ENCODE results near the gene TMEM223.

Gene TMEM223

DNA sequence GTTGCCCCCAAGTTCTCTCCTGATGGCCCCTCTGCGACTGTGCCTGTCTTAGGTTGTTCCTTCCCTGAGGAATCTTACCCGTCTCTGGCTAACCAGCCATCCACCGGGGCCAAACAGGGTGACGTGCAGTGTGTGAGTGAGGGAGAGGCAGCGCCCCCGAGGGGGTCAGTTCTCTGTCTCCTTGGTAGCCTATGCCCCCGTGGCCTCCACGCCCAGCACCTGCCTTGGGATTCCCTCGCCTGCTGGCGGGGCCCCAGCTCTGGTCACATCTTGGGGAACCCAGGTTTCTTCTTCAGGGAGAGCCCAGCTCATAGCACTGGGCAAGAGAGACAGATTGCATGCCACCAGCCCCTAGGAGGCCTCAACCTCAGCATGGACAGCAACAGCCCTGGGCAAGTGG lies 7.7 kb upstream of the TMEM223 start:
- Histone ChIP-seq H3K4me3 (ENCODE audit: low read length) (no peak overlapping the region), H3K36me3 (ENCODE audit: control insufficient read depth, insufficient read depth, low read length) (peaks cover 32% of the 10 kb centered on the region), H3K27ac (ENCODE audit: low read length) (no peak overlapping the region), H3K9me3 (ENCODE audit: control insufficient read depth, insufficient read depth, low read length) (no peaks in the 10 kb centered on the region), H3K27me3 (ENCODE audit: control insufficient read depth, insufficient read depth, low read length) (no peaks in the 10 kb centered on the region), H3K4me1 (ENCODE audit: control insufficient read depth, insufficient read depth, low read length) (no peaks in the 10 kb centered on the region)
- no peak for DNase-seq (ENCODE audit: low read depth, low spot score)
- no CpG with 5 or more reads among the region's 10 CpGs for WGBS (ENCODE audit: insufficient coverage, insufficient read length)

DNA sequence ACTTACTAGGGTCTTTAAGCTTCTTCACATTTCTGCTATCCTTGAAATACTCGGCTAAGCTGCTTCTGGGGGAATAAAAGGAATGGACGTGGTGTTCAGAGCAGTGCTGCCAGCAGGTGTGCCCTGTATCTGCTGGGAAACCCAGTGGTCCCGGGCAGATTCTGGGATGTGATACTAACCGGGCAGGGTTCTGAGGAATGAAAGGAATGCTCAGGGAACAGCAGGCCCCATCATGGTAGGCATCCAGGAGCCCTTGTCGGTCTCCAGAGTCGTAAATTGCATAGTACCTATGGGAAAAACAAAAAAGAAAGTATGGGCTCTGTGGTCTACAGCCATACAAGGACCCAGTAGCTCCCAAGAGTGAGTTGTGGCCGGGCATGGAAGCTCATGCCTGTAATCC lies 4.5 kb upstream of the TMEM223 start:
- no peaks in the 10 kb centered on the region for H3K27me3 ChIP-seq (ENCODE audit: control insufficient read depth, insufficient read depth, low read length)
- DNase-seq (ENCODE audit: low read depth, low spot score): no peak
- peaks cover 32% of the 10 kb centered on the region for H3K36me3 ChIP-seq (ENCODE audit: control insufficient read depth, insufficient read depth, low read length)
- WGBS (ENCODE audit: insufficient coverage, insufficient read length): no CpG with 5 or more reads among the region's 7 CpGs
- H3K4me1 ChIP-seq (ENCODE audit: control insufficient read depth, insufficient read depth, low read length): peaks cover 1% of the 10 kb centered on the region; the same call in 1 of the 2 replicates
- no peaks in the 10 kb centered on the region for H3K9me3 ChIP-seq (ENCODE audit: control insufficient read depth, insufficient read depth, low read length)
- H3K27ac ChIP-seq (ENCODE audit: low read length): no peak overlapping the region
- no peak overlapping the region for H3K4me3 ChIP-seq (ENCODE audit: low read length)

DNA sequence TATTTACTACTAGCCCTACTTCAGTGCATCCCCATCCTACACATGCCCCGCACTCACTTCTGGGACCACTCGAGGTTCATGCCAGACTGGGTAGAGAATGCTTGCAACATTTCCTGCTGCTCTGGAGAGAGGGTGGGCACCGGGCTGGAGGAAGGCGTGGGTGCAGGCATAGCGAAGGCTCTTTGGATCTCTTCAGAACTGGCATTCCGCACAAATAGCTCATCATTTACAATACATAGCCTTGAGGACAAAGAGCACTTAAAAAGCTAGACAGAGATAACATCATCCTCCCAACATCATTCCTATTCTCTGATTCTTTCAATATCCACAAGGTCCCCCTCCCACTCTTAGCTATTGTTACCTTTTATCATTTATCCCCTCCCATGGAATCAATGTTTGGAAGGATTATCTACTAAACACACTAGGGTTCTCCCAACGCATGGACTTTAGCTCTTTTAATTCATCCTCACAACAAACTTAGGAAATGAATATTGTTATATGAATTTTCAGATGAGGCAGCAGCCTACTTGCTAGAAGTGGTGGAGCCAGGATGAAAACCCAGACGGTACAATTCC lies 2.5 kb upstream of the TMEM223 start:
- Histone ChIP-seq H3K27ac (ENCODE audit: low read length) (no peak overlapping the region), H3K36me3 (ENCODE audit: control insufficient read depth, insufficient read depth, low read length) (peaks cover 20% of the 10 kb centered on the region; the same call in 1 of the 2 replicates)
- WGBS (ENCODE audit: insufficient coverage, insufficient read length): no CpG with 5 or more reads among the region's 8 CpGs

DNA sequence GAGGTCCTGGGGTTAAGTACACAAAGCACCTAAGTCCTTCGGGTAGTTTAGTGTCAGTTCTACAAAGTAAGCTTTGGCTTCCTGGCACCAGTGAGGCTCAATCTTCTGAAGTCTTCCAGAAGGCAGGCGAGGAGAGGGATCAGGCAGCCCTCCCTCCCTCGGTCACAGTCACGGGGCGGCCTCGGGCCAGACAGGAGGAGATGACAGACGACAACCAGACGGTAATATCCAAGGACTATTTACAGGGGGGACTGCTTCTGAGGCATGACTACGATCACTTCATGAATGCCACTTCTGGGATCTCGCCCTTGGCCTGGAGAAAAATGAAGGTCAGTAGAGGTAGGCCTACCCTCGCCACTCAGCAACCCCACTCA lies 383 bp upstream of the TMEM223 start:
- no peak overlapping the region; the same call in 1 of the 2 replicates for H3K4me3 ChIP-seq (ENCODE audit: low read length)
- no peak for DNase-seq (ENCODE audit: low read depth, low spot score)
- WGBS (ENCODE audit: insufficient coverage, insufficient read length): no CpG with 5 or more reads among the region's 11 CpGs
- peaks cover 17% of the 10 kb centered on the region; the same call in 1 of the 2 replicates for H3K36me3 ChIP-seq (ENCODE audit: control insufficient read depth, insufficient read depth, low read length)
- H3K9me3 ChIP-seq (ENCODE audit: control insufficient read depth, insufficient read depth, low read length): no peaks in the 10 kb centered on the region
- no peak overlapping the region for H3K27ac ChIP-seq (ENCODE audit: low read length)
- no peaks in the 10 kb centered on the region for H3K27me3 ChIP-seq (ENCODE audit: control insufficient read depth, insufficient read depth, low read length)
- peaks cover 1% of the 10 kb centered on the region; the same call in 1 of the 2 replicates for H3K4me1 ChIP-seq (ENCODE audit: control insufficient read depth, insufficient read depth, low read length)

More for the DNA sequence above, 2.5 kb upstream of the TMEM223 start:
- no peak overlapping the region for H3K4me3 ChIP-seq (ENCODE audit: low read length)
- H3K27me3 ChIP-seq (ENCODE audit: control insufficient read depth, insufficient read depth, low read length): no peaks in the 10 kb centered on the region
- DNase-seq (ENCODE audit: low read depth, low spot score): no peak
- H3K9me3 ChIP-seq (ENCODE audit: control insufficient read depth, insufficient read depth, low read length): no peaks in the 10 kb centered on the region
- H3K4me1 ChIP-seq (ENCODE audit: control insufficient read depth, insufficient read depth, low read length): peaks cover 1% of the 10 kb centered on the region; the same call in 1 of the 2 replicates

GRCh38 chr11:62789576-62789975 lies 2.2 kb downstream of the TMEM223 start:
- no peak overlapping the region for H3K27ac ChIP-seq (ENCODE audit: low read length)
- no peak for DNase-seq (ENCODE audit: low read depth, low spot score)
- no peaks in the 10 kb centered on the region for H3K9me3 ChIP-seq (ENCODE audit: control insufficient read depth, insufficient read depth, low read length)
- WGBS (ENCODE audit: insufficient coverage, insufficient read length): no CpG with 5 or more reads among the region's 3 CpGs
- H3K4me3 ChIP-seq (ENCODE audit: low read length): no peak overlapping the region
- H3K4me1 ChIP-seq (ENCODE audit: control insufficient read depth, insufficient read depth, low read length): peaks cover 1% of the 10 kb centered on the region; the same call in 1 of the 2 replicates
- H3K27me3 ChIP-seq (ENCODE audit: control insufficient read depth, insufficient read depth, low read length): no peaks in the 10 kb centered on the region
- H3K36me3 ChIP-seq (ENCODE audit: control insufficient read depth, insufficient read depth, low read length): peaks cover 11% of the 10 kb centered on the region; the same call in 1 of the 2 replicates

- no peaks in the 10 kb centered on the region for H3K9me3 ChIP-seq (ENCODE audit: control insufficient read depth, insufficient read depth, low read length)
- H3K27me3 ChIP-seq (ENCODE audit: control insufficient read depth, insufficient read depth, low read length): no peaks in the 10 kb centered on the region
- no peak for DNase-seq (ENCODE audit: low read depth, low spot score)
- H3K36me3 ChIP-seq (ENCODE audit: control insufficient read depth, insufficient read depth, low read length): peaks cover 8% of the 10 kb centered on the region; the same call in 1 of the 2 replicates
- WGBS (ENCODE audit: insufficient coverage, insufficient read length): no CpG with 5 or more reads among the region's 5 CpGs
- H3K27ac ChIP-seq (ENCODE audit: low read length): no peak overlapping the region
- peaks cover 1% of the 10 kb centered on the region; the same call in 1 of the 2 replicates for H3K4me1 ChIP-seq (ENCODE audit: control insufficient read depth, insufficient read depth, low read length)
- no peak overlapping the region for H3K4me3 ChIP-seq (ENCODE audit: low read length)
Observed at GRCh38 chr11:62788991-62789390, 2.8 kb downstream of the TMEM223 start.

GRCh38 chr11:62787005-62787759 lies 4.6 kb downstream of the TMEM223 start, which contains the start of gene TMEM179B:
Gene TMEM179B (plus strand): TSS chr11:62787402. CDS start chr11:62787432, 30 bp downstream.
- DNase-seq (ENCODE audit: low read depth, low spot score): peak; percentile 99
- no peak within 1 kb of the TSS for H3K27ac ChIP-seq (ENCODE audit: low read length)
- no CpG with 5 or more reads among the region's 88 CpGs for WGBS (ENCODE audit: insufficient coverage, insufficient read length)
- no peaks in the 10 kb centered on the region for H3K9me3 ChIP-seq (ENCODE audit: control insufficient read depth, insufficient read depth, low read length)
- H3K36me3 ChIP-seq (ENCODE audit: control insufficient read depth, insufficient read depth, low read length): peaks cover 9% of the 10 kb centered on the region
- H3K4me3 ChIP-seq (ENCODE audit: low read length): peak within 1 kb of the TSS; percentile 71
- peaks cover under 1% of the 10 kb centered on the region; the same call in 1 of the 2 replicates for H3K4me1 ChIP-seq (ENCODE audit: control insufficient read depth, insufficient read depth, low read length)
- no peaks in the 10 kb centered on the region for H3K27me3 ChIP-seq (ENCODE audit: control insufficient read depth, insufficient read depth, low read length)

DNA sequence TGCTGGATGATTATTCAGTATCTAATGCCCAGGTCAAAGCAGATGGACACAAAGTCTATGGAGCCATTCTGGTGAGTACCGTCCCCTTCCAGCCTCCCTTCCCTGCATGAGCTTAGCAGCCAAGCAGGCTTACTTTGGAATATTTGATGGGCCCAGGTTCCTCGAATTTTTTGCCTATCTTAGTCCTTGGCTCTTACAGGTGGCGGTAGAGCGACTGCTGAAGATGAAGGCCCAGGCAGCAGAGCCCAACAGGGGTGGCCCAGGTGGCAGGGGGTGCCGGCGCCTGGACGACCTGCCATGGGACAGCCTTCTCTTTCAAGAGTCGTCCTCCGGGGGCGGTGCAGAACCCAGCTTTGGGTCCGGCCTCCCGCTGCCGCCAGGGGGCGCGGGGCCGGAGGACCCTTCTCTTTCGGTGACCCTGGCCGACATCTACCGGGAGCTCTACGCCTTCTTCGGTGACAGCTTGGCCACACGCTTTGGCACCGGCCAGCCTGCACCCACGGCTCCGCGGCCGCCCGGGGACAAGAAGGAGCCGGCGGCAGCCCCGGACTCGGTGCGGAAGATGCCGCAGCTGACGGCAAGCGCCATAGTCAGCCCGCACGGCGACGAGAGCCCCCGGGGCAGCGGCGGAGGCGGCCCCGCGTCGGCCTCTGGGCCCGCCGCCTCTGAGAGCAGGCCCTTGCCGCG lies 5.3 kb downstream of the TMEM223 start:
- no peak overlapping the region for H3K27ac ChIP-seq (ENCODE audit: low read length)
- WGBS (ENCODE audit: insufficient coverage, insufficient read length): no CpG with 5 or more reads among the region's 51 CpGs
- H3K9me3 ChIP-seq (ENCODE audit: control insufficient read depth, insufficient read depth, low read length): no peaks in the 10 kb centered on the region
- peaks cover 12% of the 10 kb centered on the region for H3K36me3 ChIP-seq (ENCODE audit: control insufficient read depth, insufficient read depth, low read length)
- DNase-seq (ENCODE audit: low read depth, low spot score): peak; percentile 71
- no peaks in the 10 kb centered on the region for H3K27me3 ChIP-seq (ENCODE audit: control insufficient read depth, insufficient read depth, low read length)
- no peaks in the 10 kb centered on the region for H3K4me1 ChIP-seq (ENCODE audit: control insufficient read depth, insufficient read depth, low read length)
- peak overlapping the region; percentile 71 for H3K4me3 ChIP-seq (ENCODE audit: low read length)

GRCh38 chr11:62782753-62783152 lies 9.1 kb downstream of the TMEM223 start:
- WGBS (ENCODE audit: insufficient coverage, insufficient read length): no CpG with 5 or more reads among the region's 7 CpGs
- Histone ChIP-seq H3K27ac (ENCODE audit: low read length) (no peak overlapping the region), H3K4me3 (ENCODE audit: low read length) (no peak overlapping the region), H3K9me3 (ENCODE audit: control insufficient read depth, insufficient read depth, low read length) (no peaks in the 10 kb centered on the region), H3K4me1 (ENCODE audit: control insufficient read depth, insufficient read depth, low read length) (no peaks in the 10 kb centered on the region), H3K36me3 (ENCODE audit: control insufficient read depth, insufficient read depth, low read length) (peaks cover 12% of the 10 kb centered on the region), H3K27me3 (ENCODE audit: control insufficient read depth, insufficient read depth, low read length) (no peaks in the 10 kb centered on the region)
- DNase-seq (ENCODE audit: low read depth, low spot score): no peak

DNA sequence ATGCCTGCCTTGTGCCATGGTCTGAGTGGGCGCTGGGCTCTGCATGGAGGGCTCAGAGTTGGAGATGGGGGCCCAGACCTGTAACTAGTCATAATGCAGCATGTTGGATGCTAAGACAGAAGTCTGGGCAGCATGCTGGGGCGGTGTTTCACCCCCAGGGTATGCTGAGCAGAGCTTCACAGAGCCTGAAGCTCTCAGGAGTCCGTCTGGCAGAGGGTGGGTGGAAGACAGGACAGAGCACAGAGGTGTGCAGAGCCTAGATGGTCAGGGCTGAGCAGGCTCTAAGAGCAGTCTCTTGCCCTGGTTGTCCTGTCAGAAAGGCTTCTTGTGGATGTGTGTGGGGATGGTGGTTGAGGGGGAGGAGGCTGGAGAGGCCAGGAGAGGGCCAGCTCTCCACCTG lies 13.4 kb downstream of the TMEM223 start:
- H3K4me1 ChIP-seq (ENCODE audit: control insufficient read depth, insufficient read depth, low read length): no peaks in the 10 kb centered on the region
- no peak for DNase-seq (ENCODE audit: low read depth, low spot score)
- no peak overlapping the region for H3K27ac ChIP-seq (ENCODE audit: low read length)
- no CpG with 5 or more reads among the region's 3 CpGs for WGBS (ENCODE audit: insufficient coverage, insufficient read length)
- peaks cover 26% of the 10 kb centered on the region for H3K36me3 ChIP-seq (ENCODE audit: control insufficient read depth, insufficient read depth, low read length)
- no peak overlapping the region for H3K4me3 ChIP-seq (ENCODE audit: low read length)
- no peaks in the 10 kb centered on the region for H3K27me3 ChIP-seq (ENCODE audit: control insufficient read depth, insufficient read depth, low read length)
- H3K9me3 ChIP-seq (ENCODE audit: control insufficient read depth, insufficient read depth, low read length): no peaks in the 10 kb centered on the region
